Stomach (tissue), 4 donors: ENCODE measurements around the gene PLXNA1.

ENCODE experiments used
- CTCF ChIP-seq, 7 experiments: fragments of 450-650 bp in 4 of 7; fragments of 200-600 bp in 3 of 7; sonication (generic) in 3 of 7; IDR thresholded peaks; one replicate each; pipeline ENCODE4 v1.5.1; 2016 to 2019; ENCODE audit warnings: antibody characterized with exemption in 7 of 7, control low read depth in 2 of 7, mild to moderate bottlenecking in 1 of 7
- POLR2AphosphoS5 ChIP-seq, 3 donors: sonication (generic); formaldehyde crosslinking; IDR thresholded peaks; one replicate each; pipeline ENCODE4 v1.6.1; 2016; ENCODE audit warnings: antibody characterized with exemption in 3 of 3

GRCh38 chr3:127030508-127031412 lies 47.8 kb downstream of the PLXNA1 start:
- TF ChIP-seq CTCF (IDR thresholded peaks at IDR 0.05) = no peak
- TF ChIP-seq POLR2AphosphoS5 (IDR thresholded peaks at IDR 0.05) = no peak
